NOMO-1 (cell line): ENCODE data around the gene FBXO7.

Experiments used
- DNase-seq, 2 experiments: peaks; one replicate each; lab custom pipeline; 2025; ENCODE audit not compliant: unreplicated experiment in 2 of 2; lab: John Stamatoyannopoulos, UW

Gene FBXO7

DNA sequence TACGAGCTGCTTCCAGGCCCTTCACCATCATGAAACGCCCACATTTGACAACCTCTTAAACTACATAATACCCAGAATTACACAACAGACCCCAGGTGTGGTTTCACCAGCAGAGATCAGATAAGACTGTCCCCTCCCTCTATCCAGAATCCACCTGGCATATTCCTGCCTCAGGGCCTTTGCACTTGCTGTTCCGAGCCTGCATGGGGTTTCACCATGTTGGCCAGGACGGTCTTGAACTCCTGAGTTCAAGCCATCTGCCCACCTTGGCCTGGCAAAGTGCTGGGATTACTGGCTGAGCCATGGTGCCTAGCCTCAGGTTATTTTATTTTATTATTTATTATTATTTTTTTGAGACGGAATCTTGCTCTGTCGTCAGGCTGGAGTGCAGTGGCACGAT is 73.4 kb downstream of the FBXO7 start:
- DNase-seq = no peak
